GM12878 (cell line): ENCODE measurements around the gene MAP3K1.

Source experiments
- IRF3 ChIP-seq: fragments of 450-650 bp; IDR thresholded peaks from 2 replicates; pipeline ENCODE4 v1.6.1; 2014; ENCODE audit warnings: mild to moderate bottlenecking
- POLR2AphosphoS5 ChIP-seq: IDR thresholded peaks from 2 replicates; pipeline ENCODE4 v1.6.1; 2011; ENCODE audit warnings: mild to moderate bottlenecking, low read length, inconsistent platforms
- RAD21 ChIP-seq: IDR thresholded peaks from 2 replicates; pipeline ENCODE4 v1.6.1; 2011; ENCODE audit warnings: mild to moderate bottlenecking, low read depth, low read length, moderate library complexity; ENCODE audit not compliant: insufficient read depth
- SMAD1 ChIP-seq: fragments of 450-650 bp; IDR thresholded peaks from 2 replicates; pipeline ENCODE4 v1.6.1; 2018; ENCODE audit warnings: mild to moderate bottlenecking, low read depth; ENCODE audit not compliant: partially characterized antibody
- TAF1 ChIP-seq: IDR thresholded peaks from 2 replicates; pipeline ENCODE4 v1.6.1; 2011; ENCODE audit warnings: mild to moderate bottlenecking, low read depth, low read length, borderline replicate concordance

GRCh38 chr5:56938858-56939257 is 123.5 kb downstream of the MAP3K1 start:
- TF ChIP-seq TAF1: no peak
- TF ChIP-seq IRF3: no peak
- TF ChIP-seq POLR2AphosphoS5: no peak
- TF ChIP-seq SMAD1: no peak
- TF ChIP-seq RAD21: no peak
